NCI-H226 (cell line): ENCODE measurements around the gene SDCCAG8.
A peak's percentile ranks its signal among the peaks of the same experiment; 100 is the strongest.

ENCODE experiments used
- DNase-seq: peaks from one replicate; pipeline ENCODE4 v3.0.0-alpha.2; 2015

SDCCAG8 gene

DNA sequence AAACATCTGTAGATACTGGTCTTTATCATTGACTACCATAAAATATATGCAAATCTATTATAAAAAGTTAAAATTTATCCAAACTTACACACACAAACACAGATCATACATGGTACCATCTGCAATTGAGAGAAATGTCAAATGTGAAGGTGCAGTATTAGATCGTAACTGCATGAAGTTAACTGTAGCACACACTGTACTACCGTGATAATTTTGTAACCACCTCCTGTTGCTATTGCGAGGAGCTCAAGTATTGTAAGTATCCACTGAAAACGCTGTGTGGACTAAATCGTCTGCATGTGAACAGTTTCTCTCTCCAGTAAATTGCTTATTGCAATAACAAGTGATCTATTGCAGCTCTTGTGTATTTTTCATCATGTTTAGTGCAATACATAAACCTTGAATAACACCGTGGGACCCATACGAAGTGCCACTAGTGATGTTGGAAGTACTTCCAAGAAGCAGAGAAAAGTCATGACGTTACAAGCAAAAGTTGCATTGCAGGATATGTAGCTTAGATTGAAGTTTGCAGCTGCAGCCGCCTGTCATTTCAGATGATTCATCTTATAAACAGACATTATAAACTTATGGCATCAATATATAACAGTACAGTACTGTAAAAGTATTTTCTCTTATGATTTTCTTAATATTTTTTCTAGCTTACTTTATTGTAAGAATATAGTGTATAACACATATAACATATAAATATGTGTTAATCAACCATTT is 172.9 kb downstream of the SDCCAG8 start:
- DNase-seq = no peak

DNA sequence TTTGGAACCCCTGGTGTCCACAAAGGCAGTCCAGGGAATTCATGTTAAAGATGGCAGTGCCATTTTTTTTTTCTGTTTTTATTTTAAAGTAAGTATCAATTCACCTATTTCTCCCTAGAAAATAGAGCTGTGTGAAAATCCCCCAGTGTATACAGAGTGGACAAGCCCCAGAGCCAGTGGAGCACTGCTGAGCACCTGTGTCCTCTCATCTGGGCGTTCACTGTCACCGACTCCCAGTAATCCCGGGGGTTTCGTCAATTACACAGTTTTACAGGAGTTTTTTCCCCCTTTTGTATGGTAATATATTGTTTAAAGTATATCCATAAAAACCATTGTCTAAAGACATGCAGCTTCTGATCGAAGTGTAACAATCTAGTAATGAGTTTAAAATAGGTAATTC is 175.8 kb downstream of the SDCCAG8 start:
- DNase-seq = no peak

DNA sequence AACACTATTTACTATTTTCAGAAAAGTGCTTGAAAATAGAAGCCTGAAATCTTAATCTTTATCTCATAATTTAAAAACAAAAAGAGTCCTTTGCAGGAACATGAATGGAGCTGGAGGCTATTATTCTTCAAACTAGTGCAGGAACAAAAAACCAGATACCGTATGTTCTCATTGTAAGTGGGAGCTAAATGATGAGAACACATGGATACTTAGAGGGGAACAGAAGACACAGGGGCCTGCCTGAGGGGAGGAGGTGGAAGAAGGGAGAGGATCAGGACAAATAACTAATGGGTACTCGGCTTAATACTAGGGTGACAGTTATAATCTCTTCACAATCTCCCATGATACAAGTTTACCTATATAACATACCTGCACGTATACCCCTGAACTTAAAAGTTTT is 176.3 kb downstream of the SDCCAG8 start:
- no peak for DNase-seq

DNA sequence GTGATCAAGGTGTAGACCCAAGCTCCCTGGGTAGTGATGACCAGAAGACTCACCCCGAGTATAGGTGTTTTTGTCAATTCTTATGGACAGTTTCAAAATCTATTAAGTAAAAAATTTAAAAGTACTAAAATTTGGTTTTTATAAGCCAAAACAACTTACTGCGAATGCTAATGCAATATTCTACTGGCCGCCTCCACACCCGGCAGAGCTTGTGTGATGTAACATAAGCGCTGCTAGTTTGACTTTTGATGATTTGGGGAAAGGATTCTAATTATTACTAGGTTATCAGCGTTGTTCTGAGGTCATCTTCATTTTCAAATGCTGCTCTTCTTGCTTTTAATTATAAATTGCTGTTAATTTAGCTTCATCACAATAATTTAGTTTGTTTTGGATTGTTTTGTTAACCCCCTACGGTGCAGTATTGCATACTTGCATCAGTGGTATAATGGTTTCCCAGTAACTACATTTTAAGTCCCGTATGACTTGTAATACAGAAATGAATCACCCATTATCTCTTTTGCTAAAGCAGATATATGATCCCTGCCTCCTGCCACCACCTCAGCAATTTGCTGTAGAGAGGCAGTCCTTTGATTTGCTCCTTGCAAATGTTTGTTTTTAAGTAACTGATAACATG is 178.0 kb downstream of the SDCCAG8 start:
- DNase-seq = no peak

DNA sequence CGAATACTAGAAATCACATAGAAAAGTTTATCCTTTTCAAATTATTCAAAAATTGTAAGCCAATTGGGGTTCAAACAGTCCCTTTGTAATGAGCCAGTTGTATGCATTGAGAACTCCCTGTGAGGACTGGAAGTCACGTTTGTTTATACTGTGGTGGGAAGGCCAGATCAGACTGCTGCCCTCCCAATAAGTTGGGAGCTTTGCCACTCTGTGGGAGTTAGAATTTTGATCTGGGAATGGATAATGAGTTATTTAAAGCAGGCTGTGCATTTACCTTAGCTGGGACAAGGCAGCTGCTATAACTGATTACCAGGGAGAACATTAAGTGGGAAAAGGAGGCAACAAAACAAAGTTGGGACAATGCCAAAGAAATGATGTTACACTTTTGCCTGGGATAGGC is 178.8 kb downstream of the SDCCAG8 start:
- DNase-seq = no peak

DNA sequence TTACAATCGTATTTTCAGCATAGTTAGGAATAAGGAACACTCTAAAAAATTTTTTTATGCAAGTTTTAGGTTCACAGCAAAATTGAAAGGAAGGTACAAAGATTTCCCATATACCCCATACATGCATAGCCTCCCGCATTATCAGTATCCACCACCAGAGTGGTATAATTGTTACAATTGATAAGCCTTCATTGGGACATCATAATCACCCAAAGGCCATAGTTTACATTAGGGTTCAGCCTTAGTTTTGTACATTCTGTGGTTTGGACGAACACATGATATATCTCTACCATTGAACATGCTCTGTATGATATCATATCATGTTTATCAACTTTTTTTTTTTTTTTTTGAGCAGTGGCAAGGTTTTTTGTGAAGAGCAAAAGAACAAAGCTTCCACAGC is 180.0 kb downstream of the SDCCAG8 start:
- DNase-seq = no peak

DNA sequence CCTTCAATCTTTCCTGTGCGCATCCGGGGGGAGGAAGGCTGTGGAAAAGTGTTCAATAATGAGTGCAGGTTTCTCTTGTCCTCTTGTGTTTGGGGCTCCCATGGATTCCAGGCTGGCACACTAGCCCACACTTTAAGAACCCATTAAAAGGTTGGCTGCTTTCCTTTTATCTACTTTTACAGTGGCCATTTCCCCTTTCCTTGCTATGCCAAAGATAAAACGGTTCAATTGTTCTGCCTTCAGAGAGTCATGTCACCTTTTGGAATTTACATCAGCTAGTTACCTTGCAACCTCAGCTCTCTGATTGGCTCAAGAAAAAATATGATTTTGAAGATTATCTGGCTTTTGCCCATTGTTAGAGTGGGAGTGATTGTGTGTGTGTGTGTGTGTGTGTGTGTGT is 182.3 kb downstream of the SDCCAG8 start:
- DNase-seq = no peak

DNA sequence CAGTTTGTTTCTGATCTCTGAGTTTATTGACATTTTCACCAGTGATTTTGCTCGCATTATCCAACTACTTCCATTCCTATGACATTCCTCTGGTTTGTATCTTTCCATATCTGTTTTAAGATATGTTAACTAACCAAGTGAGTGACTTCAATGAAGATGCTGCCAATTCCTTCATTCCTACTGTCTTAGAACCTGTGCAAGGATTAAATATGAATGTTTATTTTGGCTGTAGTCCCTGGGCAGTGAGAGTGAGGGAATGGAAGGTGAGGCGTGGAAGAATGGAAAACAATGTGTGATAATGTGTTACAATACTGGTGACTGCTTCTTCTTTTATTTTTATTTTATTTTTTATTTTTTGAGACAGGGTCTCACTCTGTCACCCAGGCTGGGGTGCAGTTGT is 183.0 kb downstream of the SDCCAG8 start:
- DNase-seq = peak; percentile 69

DNA sequence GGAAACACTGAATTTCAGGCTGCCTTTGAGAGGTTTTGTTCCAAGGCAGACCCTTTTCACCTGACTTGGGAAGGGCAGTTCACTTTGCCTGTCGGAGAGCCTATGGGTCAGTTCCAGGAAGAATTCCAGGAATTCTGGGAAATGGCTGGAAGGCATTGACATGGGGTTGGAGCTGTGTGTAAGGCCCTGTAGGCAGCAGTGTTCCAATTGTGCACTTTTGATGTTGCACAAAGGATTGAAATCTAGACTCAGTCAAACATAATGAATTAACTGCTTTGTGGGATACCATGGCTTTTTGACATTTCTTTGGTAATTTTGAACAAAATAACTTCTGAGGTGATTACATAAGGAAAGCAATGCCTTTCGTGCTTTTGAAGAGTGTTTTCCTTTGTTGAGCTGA is 184.6 kb downstream of the SDCCAG8 start:
- DNase-seq = peak; percentile 6

DNA sequence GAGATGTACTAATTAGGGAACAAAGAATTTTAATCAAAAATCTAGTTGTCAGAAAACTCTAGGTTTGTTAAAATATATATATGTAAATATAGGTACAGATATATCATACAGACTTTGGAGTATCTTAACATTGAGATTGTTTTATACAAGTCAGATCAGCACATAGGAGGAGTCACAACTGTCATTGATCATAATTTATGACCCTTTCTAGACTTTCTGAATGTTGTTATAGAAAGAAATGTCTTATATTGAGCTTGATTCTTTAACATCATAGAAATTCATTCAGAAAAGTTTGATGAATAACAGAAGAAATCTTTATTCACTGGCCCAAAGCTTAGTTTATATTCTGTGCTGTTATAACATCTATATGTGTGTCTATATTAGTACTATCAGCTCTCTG is 185.8 kb downstream of the SDCCAG8 start:
- no peak for DNase-seq

DNA sequence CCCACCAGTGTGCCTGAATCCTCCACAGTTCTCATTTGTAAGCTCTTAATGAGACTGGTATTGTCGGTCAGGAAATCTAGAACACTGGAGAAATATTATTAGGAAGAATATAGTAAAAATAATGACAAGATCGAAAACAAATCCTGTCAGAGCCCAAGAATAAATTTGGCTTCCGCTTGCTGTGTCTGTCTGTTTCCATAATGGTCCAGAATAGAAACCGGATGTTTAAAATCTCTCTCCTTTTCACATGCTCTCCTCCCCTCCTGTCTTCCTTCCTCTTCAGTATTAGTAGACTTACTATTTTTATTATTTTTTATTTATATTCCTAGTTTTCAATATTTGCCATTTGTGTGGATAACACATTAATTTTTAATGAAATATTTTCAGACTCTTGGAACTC is 187.7 kb downstream of the SDCCAG8 start:
- no peak for DNase-seq

DNA sequence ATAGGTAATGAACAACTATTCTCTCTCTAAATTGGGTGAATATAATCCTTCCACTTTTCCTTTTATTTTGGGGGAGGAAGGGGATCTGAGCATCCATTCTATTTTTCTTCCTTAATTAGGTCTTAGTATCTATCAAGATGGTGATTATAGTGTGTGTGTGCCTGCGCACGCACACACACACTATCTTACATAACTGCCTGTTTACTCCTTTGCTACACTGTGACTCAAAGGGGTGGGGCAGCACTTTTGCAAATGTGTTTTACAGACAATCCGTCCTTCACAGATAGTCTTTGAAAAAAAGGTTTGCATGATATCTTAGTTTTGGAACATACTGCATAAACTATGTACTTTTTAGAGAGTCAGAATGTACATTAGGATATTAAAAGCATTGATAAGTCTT is 191.5 kb downstream of the SDCCAG8 start:
- peak; percentile 25 for DNase-seq

DNA sequence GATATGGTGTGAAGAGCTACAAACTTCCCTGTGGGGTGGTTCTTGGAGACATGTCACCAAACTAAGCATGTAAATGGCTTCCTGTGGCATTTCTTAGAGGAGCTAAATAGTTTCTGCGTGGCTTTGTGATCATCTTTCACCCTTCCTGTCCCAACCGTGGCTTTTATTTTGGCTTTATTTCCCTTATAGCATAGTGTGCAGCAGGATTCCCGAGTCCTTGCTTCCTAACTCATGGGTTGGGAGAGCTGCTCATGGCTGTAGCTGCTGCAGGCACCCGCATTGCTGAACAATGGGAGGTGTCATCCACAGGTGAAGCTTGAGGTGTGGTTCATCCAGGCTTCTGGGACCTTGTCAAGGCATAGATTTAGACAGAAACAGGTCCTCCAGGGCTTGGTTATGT is 192.0 kb downstream of the SDCCAG8 start:
- no peak for DNase-seq

DNA sequence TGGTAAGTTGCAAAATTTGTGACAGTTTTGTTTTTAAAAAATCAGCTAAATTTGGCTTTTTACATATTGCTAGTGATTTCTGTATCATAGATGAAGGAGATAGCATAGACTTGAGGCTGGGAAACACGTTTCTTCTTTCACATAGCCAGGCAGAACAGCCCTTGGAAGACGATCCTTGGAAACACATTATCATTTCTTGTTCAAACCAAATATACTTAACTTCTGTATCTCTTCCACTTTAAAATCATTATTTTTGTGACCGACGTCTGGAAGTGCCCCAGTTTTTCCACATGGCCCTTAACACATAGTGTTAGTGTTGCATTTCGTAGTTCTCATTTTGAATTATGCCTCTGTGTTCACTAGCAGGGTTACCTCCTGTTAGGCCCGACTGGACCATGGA is 193.5 kb downstream of the SDCCAG8 start:
- no peak for DNase-seq

DNA sequence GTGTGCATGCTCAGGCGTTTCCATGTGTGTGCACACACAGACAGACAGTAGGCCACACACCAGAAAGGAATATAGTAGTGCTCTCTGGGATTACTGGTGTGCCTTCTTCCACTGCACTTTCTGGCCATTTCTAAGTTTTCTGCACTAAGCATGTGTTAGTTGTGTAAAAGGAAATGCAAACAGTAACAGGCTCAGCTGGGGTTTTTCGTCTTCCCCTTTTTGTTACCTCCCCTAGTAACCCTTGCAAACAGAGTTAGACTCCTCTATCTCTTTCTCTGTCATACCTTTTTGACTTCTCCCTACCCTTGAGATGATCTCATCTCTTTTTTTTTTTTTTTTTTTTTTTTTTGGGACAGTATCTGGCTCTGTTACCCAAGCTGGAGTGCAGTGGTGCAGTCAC is 196.3 kb downstream of the SDCCAG8 start:
- DNase-seq = no peak

DNA sequence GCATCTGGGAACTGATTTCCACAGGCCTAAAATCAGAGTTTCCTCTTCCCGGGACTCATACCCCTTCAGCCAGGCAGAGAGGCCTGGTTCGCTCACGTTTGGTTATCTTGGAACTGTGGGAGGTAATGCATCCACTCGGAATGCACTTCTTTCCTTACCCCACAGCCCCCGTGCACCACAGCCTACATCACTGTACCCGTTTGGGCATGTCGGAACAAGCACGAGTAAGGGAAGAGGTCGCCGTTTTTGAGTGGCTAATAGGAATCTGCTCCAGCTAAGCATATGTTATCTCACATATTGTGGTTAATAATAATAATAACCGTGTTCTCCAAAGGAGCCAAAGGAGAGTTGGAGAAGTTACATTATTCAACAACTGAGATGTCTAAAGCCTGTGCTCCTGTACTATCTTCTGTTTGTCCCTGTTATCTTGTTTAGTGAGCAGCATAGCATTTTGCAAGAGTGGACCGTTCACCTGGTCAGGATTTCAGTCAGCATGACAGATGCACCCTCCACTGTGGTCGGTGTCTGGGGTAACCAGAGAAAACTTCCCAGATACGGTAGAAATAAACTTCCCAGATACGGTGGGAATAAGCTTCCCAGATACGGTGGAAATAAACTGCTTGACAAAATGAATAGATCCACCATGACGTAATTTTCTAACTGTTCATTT is 198.6 kb downstream of the SDCCAG8 start:
- DNase-seq = no peak

DNA sequence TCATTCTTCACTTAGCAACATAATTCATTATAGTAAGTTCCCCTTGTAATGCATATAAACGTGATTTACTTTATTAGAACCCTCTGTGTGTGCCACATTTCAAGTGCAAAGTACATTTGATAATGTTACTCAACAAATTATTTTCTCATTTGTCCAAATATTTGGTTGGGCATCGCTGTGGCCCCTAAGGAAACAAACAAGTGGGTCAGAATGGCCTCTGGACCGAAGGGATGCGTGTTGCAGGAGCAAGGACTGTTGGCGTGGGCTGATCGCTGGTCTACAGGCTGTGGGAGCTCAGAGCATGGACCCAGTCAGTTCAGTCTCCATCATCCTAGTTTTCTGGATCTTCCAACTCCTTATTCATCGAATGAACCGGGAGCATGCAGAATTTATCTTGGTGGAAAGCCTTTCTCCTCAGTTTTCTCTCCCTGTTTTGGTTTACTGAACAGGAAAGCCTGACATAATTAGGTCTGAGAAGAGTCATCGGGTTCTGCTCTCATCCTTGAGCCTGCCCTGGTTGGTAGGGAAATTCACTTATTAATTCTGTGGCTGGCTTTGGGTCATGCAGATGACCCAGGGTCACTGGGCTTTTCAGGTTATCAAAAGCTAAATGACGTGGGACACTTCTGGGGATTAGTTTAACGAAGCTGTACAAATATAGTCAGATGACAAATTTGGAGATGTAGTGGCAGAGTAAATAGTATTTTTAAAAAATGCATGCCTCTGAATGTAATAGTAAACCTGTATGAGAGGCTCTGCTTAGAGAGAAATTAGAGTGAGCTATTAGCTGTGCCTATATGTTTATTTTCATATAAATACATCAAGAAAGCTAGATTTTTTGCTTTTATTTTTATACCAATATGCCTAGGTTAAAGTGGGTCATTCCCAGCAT is 200.2 kb downstream of the SDCCAG8 start:
- DNase-seq = no peak

DNA sequence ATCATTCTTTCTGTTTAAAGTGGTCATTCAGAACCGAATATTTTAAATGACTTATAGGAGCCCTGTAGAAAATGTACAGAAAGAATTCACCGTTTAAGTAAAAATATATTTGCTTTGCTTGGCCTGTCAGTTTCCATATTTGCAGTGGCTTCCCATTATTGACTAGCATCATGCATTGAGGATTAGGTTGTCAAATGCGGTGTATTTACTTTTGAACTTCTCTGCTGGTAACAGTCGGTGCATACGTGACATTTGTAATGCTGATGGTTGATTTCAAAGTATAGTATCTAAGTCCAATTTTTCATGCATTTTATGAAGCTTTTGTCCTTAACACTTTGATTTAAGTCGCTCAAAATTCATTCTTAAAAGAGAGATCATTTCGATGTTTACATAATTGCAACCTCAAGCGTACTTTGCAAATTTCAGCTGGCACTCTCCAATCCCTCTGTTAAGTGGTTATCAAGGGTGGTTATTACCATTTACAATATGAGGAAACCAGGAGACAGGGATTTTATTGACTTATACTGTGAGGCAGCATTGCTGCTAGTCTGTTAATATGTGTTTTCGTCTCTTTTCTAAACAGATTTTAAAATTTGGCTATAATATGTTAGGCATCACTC is 201.6 kb downstream of the SDCCAG8 start:
- DNase-seq = no peak

DNA sequence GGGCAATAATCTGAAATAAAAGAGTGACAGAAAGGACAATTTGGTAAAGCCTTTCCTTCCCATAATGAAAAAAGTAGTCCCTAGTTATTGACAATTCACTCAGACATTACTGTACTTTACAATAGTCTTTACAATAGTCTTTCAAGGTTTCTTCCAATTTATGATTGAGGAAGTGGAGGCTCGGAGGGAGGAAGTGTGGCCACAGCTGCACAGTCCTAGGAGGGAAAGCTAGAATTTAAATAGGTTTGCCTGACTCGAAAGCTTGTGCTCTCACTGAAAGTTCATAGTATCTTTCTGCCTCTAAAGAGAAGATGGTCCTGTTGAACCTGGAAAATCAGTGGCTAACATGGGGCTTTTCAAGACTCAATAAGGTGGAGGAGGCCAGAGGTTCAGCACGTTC is 203.2 kb downstream of the SDCCAG8 start:
- DNase-seq = no peak

DNA sequence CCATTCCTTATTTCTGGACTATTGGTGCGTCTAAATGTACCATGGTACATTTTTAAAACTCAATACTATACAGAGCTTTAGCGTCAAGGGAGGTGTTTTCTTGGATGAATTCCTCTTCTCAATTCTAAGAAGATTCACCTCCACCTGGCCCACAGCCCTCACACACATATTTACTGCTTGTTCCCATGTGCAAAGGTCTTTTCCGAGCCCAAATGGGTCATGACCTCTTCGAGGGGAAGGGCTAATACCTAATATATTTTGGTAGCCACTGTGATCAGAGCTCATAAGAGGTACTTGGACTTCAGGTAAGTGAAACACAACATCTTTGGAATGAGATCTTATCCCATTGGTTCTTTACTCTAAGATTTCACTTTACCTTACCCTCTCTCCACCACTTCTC is 205.9 kb downstream of the SDCCAG8 start:
- no peak for DNase-seq

DNA sequence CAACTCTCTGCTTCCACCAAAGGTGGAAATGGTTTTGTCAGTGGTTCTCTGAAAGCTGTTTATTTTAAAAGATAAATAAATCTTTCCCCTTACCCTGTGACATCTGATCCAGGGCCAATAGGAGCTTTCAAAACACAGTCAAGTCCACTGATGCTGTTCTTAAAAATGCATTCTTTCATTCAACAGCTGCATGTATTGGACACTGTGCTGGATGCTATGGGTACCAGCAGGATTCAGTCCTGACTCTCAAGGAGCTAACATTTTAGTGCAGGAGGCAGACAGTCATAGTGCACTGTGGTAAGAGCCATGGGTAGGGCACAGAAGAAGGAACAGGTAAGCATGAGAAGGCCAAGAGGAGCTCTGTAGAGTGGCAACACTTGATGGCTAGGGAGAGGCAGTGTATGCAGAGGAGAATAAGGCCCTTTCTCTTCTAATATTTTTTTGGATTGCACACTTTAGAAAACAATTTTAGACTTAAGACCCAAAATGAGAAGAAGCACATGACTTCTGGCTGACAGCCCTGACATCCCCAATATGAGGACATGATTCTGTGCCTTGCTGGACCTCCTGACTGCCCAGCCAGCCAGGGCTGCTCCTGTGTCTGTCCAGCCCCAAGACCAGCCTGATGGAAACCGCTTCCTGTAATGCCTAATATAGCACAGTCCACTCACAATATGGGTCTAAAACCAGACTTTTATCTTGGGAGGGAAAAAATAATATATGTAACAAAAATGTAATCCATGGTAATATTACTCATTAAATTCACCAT is 207.3 kb downstream of the SDCCAG8 start:
- DNase-seq = no peak

DNA sequence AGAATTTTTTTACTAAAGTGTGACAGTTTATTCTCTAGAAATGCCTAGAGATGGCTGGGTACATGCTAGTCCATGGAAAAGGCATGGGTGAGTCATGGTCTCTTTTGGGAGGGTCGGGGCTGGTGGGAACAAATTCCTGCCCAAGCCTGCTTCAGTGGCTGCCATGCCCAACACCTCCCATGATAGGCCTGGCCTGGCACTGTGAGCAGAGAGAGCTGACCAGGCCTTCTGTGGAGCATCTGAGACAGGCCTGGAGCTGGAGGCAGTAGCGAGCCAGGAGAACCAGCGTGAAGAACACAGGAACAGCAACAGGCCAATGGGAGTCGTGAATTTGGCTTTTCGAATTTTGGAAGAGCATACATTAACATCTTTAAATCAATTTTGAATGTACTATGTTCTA is 209.2 kb downstream of the SDCCAG8 start:
- DNase-seq = no peak
